Measurements from ENCODE around the gene RTP2. TPM values are rescaled to one million over a fixed set of nuclear protein-coding genes. Genes with fewer than 3 reads are reported as not detected.

Gene RTP2
- total and polyA plus RNA-seq, 9 of the 15 experiments (the other 6 are each of a cell fraction or from before 2014, with no cell fraction given) = not detected

GRCh38 chr3:187679638-187680396 is 22.5 kb downstream of the RTP2 start (continued):
- TF ChIP-seq, protein P1, sequence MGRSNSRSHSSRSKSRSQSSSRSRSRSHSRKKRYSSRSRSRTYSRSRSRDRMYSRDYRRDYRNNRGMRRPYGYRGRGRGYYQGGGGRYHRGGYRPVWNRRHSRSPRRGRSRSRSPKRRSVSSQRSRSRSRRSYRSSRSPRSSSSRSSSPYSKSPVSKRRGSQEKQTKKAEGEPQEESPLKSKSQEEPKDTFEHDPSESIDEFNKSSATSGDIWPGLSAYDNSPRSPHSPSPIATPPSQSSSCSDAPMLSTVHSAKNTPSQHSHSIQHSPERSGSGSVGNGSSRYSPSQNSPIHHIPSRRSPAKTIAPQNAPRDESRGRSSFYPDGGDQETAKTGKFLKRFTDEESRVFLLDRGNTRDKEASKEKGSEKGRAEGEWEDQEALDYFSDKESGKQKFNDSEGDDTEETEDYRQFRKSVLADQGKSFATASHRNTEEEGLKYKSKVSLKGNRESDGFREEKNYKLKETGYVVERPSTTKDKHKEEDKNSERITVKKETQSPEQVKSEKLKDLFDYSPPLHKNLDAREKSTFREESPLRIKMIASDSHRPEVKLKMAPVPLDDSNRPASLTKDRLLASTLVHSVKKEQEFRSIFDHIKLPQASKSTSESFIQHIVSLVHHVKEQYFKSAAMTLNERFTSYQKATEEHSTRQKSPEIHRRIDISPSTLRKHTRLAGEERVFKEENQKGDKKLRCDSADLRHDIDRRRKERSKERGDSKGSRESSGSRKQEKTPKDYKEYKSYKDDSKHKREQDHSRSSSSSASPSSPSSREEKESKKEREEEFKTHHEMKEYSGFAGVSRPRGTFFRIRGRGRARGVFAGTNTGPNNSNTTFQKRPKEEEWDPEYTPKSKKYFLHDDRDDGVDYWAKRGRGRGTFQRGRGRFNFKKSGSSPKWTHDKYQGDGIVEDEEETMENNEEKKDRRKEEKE (IDR thresholded peaks at IDR 0.05; ENCODE audit: borderline replicate concordance in 1 of 2, control insufficient read depth in 1 of 2, low read depth in 2 of 2, low read length in 1 of 2) = no peak
- TF ChIP-seq EWSR1 (IDR thresholded peaks at IDR 0.05; ENCODE audit: borderline replicate concordance, low read depth, partially characterized antibody) = no peak
- no peak for TF ChIP-seq TAL1 (IDR thresholded peaks at IDR 0.05)
- peak; percentile 99 for TF ChIP-seq ESRRA (IDR thresholded peaks at IDR 0.05; ENCODE audit: borderline replicate concordance, low read depth)
- no peak for TF ChIP-seq U2AF1 (optimal IDR thresholded peaks at IDR 0.05; ENCODE audit: low read depth, low read length)
- TF ChIP-seq RAD21 (CRISPR knock-in tag; conservative IDR thresholded peaks at IDR 0.05 in 1 of 2, IDR thresholded peaks at IDR 0.05 in 1 of 2) = peak; percentile 90 to 91
- TF ChIP-seq NCOR1 (IDR thresholded peaks at IDR 0.05) = no peak
- TF ChIP-seq GATA2 (CRISPR knock-in tag; IDR thresholded peaks at IDR 0.05) = no peak
- TF ChIP-seq, protein P2, sequence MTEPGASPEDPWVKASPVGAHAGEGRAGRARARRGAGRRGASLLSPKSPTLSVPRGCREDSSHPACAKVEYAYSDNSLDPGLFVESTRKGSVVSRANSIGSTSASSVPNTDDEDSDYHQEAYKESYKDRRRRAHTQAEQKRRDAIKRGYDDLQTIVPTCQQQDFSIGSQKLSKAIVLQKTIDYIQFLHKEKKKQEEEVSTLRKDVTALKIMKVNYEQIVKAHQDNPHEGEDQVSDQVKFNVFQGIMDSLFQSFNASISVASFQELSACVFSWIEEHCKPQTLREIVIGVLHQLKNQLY (CRISPR knock-in tag; conservative IDR thresholded peaks at IDR 0.05) = no peak
- TF ChIP-seq, protein P3, sequence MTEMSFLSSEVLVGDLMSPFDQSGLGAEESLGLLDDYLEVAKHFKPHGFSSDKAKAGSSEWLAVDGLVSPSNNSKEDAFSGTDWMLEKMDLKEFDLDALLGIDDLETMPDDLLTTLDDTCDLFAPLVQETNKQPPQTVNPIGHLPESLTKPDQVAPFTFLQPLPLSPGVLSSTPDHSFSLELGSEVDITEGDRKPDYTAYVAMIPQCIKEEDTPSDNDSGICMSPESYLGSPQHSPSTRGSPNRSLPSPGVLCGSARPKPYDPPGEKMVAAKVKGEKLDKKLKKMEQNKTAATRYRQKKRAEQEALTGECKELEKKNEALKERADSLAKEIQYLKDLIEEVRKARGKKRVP (CRISPR knock-in tag; IDR thresholded peaks at IDR 0.05) = no peak
- no peak for TF ChIP-seq ZKSCAN1 (IDR thresholded peaks at IDR 0.05; ENCODE audit: low read depth, low read length)
- peak; percentile 69; the same call in 1 of the 2 replicates for TF ChIP-seq CC2D1A (IDR thresholded peaks at IDR 0.05)
- no peak for TF ChIP-seq POLR3G (IDR thresholded peaks at IDR 0.05; ENCODE audit: extremely low read depth, insufficient read length, insufficient replicate concordance)
- 0 out of 2 replicates have a peak, but pooled peaks have one; percentile 43 for TF ChIP-seq JUND (IDR thresholded peaks at IDR 0.05; ENCODE audit: borderline replicate concordance, low read depth, low read length)
- no peak for TF ChIP-seq JUND (tag; IDR thresholded peaks at IDR 0.05; ENCODE audit: borderline replicate concordance, low read depth, low read length)
- no peak for TF ChIP-seq THRB (CRISPR knock-in tag; conservative IDR thresholded peaks at IDR 0.05)
- TF ChIP-seq PYGO2 (tag; IDR thresholded peaks at IDR 0.05) = no peak
- TF ChIP-seq HNRNPK (IDR thresholded peaks at IDR 0.05; ENCODE audit: low read depth, low read length, poor library complexity, severe bottlenecking) = no peak
- peak; percentile 75 for TF ChIP-seq ARID2 (IDR thresholded peaks at IDR 0.05)
- TF ChIP-seq RAD51 (IDR thresholded peaks at IDR 0.05; ENCODE audit: borderline replicate concordance, low read depth) = no peak
- no peak for TF ChIP-seq KAT2B (IDR thresholded peaks at IDR 0.05; ENCODE audit: low read depth, low read length)

Data from K562 (cell line).